GM18505 (cell line): ENCODE results near the gene TRAF4.
"Not testable (repeated sequence)": the region's sequence is repeated elsewhere in the genome, so short reads cannot be mapped to it uniquely, and the experiment has no call there.

Experiments used
- ATAC-seq: cut with Tn5 transposase; IDR thresholded peaks from one replicate; pipeline ENCODE4 v1.9.1; 2021; ENCODE audit not compliant: unreplicated experiment
- POLR2A ChIP-seq: IDR thresholded peaks from 4 replicates; pipeline ENCODE4 v1.6.1; 2011; ENCODE audit warnings: borderline replicate concordance; ENCODE audit not compliant: insufficient read depth, insufficient read length; ENCODE audit errors: extremely low read depth

The TRAF4 gene

DNA sequence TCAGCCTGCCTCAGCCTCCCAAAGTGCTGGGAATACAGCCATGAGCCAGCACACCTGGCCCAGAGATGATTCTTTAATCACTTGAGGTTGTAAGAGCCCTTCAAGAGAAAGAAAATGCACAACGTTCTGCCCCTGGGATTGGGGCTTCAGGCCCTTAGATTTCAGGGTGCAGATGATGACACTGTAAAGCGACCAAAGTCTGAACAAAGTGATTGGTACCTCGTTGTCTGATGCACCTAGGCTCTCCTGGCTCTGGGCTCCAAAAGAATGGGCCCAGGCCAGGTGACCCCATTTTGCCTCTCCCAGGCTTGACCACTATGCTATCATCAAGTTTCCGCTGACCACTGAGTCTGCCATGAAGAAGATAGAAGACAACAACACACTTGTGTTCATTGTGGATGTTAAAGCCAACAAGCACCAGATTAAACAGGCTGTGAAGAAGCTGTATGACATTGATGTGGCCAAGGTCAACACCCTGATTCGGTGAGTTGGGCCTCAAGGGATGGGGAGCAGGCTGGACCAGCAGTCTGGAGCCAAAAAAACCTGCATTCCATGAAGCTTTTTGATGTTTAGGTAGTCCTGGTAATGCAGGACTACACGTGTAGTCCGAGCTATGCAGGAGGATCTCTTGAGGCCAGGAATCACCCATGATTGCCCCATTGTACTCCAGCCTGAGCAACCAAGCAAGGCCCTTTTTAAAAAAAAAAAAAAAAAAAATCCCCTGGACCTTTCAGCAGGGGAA lies 21.2 kb upstream of the TRAF4 start:
- ATAC-seq: no peak
- TF ChIP-seq POLR2A: no peak

DNA sequence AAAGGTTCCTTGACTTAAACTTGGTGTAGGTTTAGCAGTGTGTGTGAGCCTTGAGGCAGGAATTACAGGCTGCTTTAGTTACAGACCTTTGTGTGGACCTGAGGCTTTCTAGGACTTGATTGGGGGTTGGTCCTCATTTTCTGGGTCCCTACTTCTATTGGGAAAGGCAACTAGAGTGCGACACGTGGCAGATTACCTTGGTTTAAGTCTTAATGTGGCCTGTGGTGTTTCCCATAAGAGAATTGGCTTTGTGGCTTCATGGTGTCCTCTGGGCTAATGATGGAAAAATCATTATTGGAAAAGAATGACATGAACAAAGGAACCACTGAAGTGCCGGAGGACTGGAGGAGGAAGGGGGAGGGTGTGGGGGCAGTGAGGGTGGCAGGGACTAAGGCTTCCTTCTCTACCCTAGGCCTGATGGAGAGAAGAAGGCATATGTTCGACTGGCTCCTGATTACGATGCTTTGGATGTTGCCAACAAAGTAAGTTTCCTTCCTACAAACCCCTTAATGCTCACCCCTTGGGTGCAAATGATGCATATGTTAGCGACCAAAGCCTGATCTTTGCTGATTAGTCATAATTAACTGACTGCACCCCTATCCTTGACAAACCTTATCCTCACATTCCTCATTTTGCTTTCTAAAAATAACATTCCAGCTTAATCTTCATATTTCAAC lies 20.5 kb upstream of the TRAF4 start:
- ATAC-seq: no peak
- no peak for TF ChIP-seq POLR2A

DNA sequence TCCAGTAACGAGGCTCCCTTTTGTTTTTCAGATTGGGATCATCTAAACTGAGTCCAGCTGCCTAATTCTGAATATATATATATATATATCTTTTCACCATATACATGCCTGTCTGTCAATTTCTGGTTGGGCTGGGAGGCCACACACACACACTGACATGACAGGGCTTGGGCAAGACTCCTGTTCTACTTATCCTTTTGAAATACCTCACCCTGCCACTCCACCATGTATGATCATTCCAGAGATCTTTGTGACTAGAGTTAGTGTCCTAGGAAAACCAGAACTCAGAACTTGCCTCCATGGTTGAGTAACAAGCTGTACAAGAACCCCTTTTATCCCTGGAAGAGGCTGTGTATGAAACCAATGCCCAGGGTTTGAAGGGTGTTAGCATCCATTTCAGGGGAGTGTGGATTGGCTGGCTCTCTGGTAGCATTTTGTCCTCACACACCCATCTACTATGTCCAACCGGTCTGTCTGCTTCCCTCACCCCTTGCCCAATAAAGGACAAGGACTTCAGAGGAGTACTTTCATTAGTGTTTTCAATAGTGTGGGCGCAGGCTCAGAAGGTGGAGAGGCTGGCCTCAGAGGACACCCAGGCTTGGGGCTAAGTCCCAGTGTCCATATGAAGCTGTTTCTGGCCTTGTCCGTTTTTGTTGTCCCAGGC lies 19.8 kb upstream of the TRAF4 start:
- not testable (repeated sequence) for ATAC-seq

DNA sequence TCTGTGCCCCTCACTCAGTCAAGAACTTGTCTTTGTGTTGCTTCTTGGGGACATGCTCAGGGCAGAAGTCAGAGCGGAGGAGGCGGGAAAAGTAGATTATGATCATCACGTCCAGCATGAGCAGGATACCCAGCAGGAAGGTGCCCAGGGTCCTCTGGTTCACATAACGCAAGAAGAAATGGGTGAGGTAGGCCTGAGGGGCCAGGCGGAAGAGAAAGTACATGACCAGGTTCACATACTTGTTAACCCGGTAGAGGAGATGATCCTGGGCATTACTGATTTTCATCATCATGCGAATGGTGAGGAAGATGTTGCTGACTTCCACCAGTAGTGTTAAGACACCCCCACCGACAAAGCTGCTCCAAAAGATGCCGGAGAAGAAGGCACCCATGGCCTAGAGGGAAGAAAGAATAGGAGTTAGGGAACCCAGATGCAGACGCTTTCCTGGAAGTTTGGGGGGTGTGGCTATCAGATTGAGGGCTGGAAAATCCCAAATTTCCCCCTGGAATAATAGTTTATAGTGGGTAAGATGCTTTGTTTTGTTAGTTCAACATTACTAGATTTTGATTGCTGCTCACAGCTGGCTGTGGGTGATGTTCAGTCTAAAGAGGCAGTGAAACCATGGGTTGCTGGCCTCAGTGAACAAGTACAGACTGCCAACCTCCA lies 19.2 kb upstream of the TRAF4 start:
- no peak for TF ChIP-seq POLR2A

DNA sequence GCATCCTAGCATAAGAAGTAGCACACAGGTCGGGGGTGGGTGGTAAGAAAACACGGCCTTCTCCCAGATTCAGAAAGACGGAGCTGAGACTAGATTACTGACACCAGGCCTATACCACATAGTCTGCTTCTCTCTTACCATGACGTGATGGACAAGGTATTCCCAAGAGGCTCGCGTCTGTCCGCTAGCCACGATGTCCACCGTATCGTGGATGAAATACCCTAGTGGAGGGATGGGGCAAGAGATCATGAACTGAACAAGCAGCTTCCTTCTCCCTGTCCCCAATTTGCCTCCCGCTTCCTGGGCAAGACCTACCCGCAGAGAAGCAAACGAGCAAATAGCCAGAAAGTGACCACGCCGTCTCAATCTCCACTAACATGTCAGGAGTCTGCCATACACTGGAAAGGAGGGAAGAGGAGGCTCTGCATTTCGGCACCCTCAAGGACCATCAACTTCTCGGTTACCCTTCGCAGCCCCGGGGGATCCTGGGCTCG lies 18.6 kb upstream of the TRAF4 start:
- ATAC-seq: no peak
- peak; percentile 80 for TF ChIP-seq POLR2A

More for the DNA sequence above, 19.2 kb upstream of the TRAF4 start:
- ATAC-seq: no peak

DNA sequence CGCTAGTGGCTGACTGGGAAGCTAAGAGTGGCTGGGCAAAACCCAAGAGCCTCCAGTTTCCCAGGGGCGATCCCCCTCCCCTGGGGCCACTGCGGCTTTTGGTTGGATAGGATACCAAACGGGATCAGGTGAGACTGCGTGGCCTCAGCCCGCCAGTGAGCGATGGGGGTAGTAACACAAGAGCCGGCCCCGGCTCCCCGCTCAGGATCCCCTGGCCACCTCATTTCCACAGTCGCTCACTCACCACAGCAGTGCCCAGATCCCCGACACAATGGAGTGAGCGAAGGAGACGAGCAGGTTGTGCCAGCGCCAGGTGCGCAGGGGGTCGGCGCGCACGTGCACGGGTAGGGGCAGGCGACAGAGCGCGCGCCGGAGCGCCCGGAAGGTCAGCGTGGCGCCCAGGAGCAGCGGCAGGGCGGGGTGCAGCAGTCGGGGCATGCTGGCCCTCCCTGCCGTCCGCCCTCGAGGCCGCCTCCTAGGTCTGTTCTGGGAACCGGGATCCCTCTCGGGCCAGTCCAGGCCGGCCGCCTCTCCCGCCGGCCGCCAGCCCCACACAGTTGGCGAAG lies 18.1 kb upstream of the TRAF4 start:
- peak; percentile 1 for ATAC-seq

DNA sequence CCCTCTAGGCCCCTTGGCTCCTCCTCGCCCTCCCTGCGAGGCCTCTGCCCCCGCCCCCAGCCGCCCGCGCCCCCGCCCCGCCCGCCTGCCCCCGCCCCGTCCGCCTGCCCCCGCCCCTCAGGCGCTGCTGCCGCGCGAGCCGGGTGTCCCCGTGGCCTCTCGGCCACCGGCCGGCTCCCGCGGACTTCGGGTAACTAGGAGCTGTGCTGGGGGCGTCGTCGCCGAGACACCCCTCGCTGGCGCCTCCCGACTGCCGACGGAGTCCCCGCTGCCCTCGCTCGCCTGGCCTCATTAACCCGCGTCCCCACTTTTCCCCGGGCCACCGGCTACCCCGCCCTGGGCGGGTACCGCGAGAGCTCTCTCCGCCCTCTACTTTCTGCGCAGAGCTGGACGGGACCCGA lies 17.6 kb upstream of the TRAF4 start, which contains the start of gene TLCD1:
TSS of gene TLCD1 (minus strand) at position 8 of the 401 bp plus-strand sequence. CDS start 136 bp downstream, outside the sequence.
- no peak for TF ChIP-seq POLR2A
- ATAC-seq: peak; percentile 12

More for the DNA sequence above, 18.1 kb upstream of the TRAF4 start:
- TF ChIP-seq POLR2A: peak; percentile 67

DNA sequence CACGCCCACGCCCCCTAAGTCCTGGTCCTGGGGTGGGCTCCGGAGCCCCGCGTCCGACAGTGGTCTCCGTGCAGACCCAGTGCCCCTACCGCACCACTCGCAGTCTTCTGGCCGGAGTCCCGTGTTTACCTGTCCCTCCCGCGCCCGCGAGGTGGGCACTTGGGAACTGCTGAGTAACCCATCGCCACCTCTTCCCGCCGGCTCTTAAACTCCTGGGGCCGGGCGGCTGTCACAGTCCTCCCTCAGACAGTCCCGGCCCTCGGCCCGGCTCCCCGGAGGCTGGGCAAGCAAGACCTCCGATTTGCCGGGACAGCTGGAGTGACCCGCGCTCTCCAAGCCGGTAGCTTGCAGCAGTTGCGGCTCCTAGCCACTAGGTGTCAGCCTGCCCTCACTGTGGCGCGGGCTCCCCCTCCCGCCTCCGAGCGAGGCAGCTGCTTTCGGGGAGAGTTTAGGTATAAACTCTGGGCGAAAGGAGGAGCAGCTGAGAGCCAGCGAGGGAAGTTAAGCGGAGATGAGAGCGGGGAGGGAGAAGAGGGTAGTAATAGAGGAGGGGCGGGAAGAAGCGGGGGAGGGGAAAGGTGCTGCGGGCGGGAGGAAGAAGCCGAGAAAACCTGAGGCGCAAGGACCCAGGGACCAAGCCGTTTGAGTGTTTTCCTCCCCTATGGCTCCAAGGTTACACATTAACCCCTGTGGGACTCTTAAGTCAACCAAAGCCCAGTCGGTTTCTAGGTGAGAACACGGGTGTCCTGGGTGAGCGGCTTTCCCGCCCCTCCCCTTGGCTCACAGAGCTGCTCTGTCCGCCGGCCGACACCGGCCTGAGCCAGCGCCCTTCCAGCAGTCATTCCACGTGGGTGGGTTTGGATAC lies 17.0 kb upstream of the TRAF4 start:
- peak; percentile 43 for TF ChIP-seq POLR2A

DNA sequence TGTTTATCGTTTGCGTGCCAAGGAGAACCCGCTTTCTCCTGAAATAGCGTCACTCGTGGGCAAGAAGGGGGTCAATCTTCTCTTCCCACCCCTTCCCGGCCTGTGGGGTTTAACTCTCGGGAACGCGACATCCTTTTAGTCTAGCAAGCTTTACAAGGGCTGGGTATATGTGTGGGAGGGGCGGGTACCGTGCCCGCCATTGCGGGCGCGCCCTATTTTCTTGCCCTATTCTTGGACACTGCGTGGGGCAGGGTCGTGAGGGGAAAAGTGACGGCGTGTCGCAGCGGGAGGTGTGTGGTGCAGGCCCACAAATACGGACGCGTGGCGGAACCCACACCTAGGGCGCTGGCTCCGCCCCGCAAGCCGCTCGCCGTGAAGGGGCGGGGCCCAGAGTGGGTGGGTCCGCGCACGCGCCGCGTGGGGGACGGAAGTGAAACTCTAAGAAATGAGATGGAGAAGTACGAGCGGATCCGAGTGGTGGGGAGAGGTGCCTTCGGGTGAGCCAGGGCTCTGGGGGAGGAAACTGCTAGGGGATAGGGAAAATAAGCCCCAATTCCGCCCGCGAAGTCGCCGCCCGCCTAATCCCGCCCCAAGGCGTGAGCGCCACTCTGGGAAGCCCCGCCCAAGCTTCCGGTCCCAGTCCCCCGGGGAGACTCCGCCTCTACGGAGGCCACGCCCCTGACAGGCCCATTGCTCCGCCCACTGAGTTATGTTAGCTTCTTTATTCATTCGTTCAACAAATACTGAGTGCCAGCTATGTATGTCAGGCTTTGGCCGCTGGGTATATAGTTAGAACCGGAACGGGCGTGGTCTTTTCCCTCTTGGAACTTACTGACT lies 15.2 kb upstream of the TRAF4 start, which contains the start of gene NEK8:
TSS of gene NEK8 (plus strand) at position 425 of the 837 bp plus-strand sequence. CDS start at position 451, 26 bp downstream.
- peak; percentile 36 for ATAC-seq
- peak; percentile 43 for TF ChIP-seq POLR2A

More for the DNA sequence above, 17.0 kb upstream of the TRAF4 start:
- ATAC-seq: peak; percentile 40

DNA sequence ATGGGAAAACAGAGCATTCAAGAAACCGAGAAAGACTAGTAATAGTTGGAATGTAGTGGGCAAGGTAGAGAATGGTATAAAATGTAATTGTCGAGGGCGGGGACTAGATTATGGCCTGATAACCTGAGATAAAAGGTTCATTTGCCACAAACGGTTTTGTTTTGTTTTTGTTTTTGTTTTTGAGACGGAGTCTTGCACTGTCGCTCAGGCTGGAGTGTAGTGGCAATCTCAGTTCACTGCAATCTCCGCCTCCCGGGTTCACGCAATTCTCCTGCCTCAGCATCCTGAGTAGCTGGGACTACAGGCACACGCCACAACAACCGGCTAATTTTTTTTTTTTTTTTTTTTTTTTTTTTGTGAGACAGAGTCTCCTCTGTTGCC lies 13.9 kb upstream of the TRAF4 start:
- no peak for ATAC-seq
- TF ChIP-seq POLR2A: no peak

DNA sequence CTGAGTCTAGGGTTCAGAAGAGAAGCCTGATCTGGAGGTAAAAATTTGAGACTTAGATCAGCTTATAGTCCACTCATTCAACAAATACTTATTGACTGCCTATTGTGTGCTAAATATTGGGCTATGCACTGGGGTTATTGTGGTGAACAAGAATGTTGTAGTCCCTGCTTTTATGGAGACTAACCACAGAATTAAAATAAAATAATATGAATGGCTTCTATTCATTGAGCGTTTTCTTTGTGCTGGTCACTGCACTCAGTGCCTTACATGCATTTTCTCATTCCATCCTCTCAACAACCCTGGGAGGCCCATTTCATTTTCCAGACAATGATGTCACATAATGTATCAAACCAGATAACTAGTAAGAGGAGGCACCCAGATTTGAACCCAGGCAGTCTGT lies 10.5 kb upstream of the TRAF4 start:
- TF ChIP-seq POLR2A: no peak
- no peak for ATAC-seq
